Sigmoid colon (tissue), 4 donors: ENCODE results near the gene RUNX2.

Source experiments
- POLR2AphosphoS5 ChIP-seq, 4 donors: sonication (generic); formaldehyde crosslinking; IDR thresholded peaks; one replicate each; pipeline ENCODE4 v1.6.1; 2017; ENCODE audit warnings: antibody characterized with exemption in 4 of 4
- TF ChIP-seq, protein P1 (sequence below), 4 experiments: fragments of 450-650 bp in 3 of 4; fragments of 200-600 bp in 1 of 4; IDR thresholded peaks; one replicate each; pipeline ENCODE4 v1.5.1; 2016 to 2019; ENCODE audit warnings: antibody characterized with exemption in 4 of 4, mild to moderate bottlenecking in 3 of 4, moderate library complexity in 2 of 4

DNA sequence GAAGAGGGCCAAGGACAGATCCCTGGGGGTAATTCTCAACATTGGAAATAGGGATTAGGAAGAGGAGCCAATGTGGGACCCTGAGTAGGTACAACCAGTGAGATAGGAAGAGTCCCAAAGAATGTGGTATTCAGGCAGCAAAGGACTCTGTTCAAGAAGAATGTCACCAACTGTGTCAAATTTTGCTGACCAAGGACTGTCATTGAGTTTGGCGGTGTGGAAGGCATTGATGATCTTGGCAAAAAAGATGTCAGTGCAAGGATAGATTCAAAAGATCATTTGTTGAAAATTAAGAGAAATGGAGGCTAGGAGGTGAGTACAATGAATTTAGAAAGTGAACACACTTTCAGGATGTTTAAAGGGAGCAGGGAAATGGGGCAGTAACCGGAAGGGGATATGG is 132.0 kb downstream of the RUNX2 start:
- TF ChIP-seq, protein P1, sequence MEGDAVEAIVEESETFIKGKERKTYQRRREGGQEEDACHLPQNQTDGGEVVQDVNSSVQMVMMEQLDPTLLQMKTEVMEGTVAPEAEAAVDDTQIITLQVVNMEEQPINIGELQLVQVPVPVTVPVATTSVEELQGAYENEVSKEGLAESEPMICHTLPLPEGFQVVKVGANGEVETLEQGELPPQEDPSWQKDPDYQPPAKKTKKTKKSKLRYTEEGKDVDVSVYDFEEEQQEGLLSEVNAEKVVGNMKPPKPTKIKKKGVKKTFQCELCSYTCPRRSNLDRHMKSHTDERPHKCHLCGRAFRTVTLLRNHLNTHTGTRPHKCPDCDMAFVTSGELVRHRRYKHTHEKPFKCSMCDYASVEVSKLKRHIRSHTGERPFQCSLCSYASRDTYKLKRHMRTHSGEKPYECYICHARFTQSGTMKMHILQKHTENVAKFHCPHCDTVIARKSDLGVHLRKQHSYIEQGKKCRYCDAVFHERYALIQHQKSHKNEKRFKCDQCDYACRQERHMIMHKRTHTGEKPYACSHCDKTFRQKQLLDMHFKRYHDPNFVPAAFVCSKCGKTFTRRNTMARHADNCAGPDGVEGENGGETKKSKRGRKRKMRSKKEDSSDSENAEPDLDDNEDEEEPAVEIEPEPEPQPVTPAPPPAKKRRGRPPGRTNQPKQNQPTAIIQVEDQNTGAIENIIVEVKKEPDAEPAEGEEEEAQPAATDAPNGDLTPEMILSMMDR (IDR thresholded peaks at IDR 0.05): no peak
- no peak for TF ChIP-seq POLR2AphosphoS5 (IDR thresholded peaks at IDR 0.05)
